K562 (cell line): Measurements from ENCODE around the gene DCP2. TPM values are rescaled to one million over a fixed set of nuclear protein-coding genes. Genes with fewer than 3 reads are reported as not detected.

Experiments used
- ASH1L ChIP-seq: fragments of 450-650 bp; IDR thresholded peaks from 2 replicates; pipeline ENCODE4 v1.6.1; 2018; ENCODE audit warnings: borderline replicate concordance, mild to moderate bottlenecking, low read depth; ENCODE audit not compliant: partially characterized antibody
- CUX1 ChIP-seq: fragments of 200-800 bp; sonication (Bioruptor generic); IDR thresholded peaks from 2 replicates; pipeline ENCODE4 v1.6.1; 2016; ENCODE audit warnings: missing genetic modification characterization, missing compliant biosample characterization
- ETV1 ChIP-seq: fragments of 450-650 bp; conservative IDR thresholded peaks from 2 replicates; pipeline ENCODE4 v1.6.1; 2016; ENCODE audit warnings: missing genetic modification characterization, control low read depth, low read depth, missing compliant biosample characterization
- KDM5B ChIP-seq: fragments of 200-600 bp; sonication (generic); IDR thresholded peaks from 2 replicates; pipeline ENCODE4 v1.6.1; 2012; ENCODE audit warnings: low read depth, mild to moderate bottlenecking, moderate library complexity, low read length, control low read depth, inconsistent platforms; ENCODE audit not compliant: insufficient replicate concordance
- L3MBTL2 ChIP-seq: fragments of 450-650 bp; IDR thresholded peaks from 2 replicates; pipeline ENCODE4 v1.6.1; 2016; ENCODE audit warnings: mild to moderate bottlenecking, moderate library complexity
- PTBP1 ChIP-seq: fragments of 200-400 bp; formaldehyde crosslinking; IDR thresholded peaks from 2 replicates; pipeline ENCODE4 v1.6.1; 2017; ENCODE audit warnings: low read depth, low read length
- SMARCC2 ChIP-seq: fragments of 450-650 bp; IDR thresholded peaks from 2 replicates; pipeline ENCODE4 v1.6.1; 2017; ENCODE audit warnings: antibody characterized with exemption, moderate library complexity, mild to moderate bottlenecking, low read depth
- ZBTB40 ChIP-seq, 2 experiments: fragments of 450-650 bp in 1 of 2; sonication (generic) in 1 of 2; formaldehyde crosslinking in 1 of 2; IDR thresholded peaks; 2 replicates each; pipeline versions ENCODE4 v1.7.1 to v1.9.0; 2016 to 2022; ENCODE audit warnings: inconsistent platforms in 1 of 2, mild to moderate bottlenecking in 1 of 2, missing genetic modification reagents in 1 of 2
- ZNF395 ChIP-seq: fragments of 200-800 bp; sonication (Bioruptor generic); IDR thresholded peaks from 2 replicates; pipeline ENCODE4 v1.6.1; 2017; ENCODE audit warnings: missing genetic modification characterization, missing compliant biosample characterization
- polyA plus RNA-seq, 8 experiments: library from polyadenylated mRNA; depleted of rRNA in 4 of 8; stranded (reverse) in 5 of 8; unstranded in 3 of 8; fragments of >200 nt; fragmentation: Nextera tagmentation in 2 of 8; fragmentation: Illumina TruSeq in 1 of 8; extraction: Ambion mirVana in 2 of 8; extraction: Trizol in 1 of 8; gene quantifications; 2 replicates each; pipeline versions ENCODE4 v1.2.1 to v1.2.3, GENCODE V29; 2011 to 2014; ENCODE audit warnings: inconsistent platforms in 1 of 8, missing spikeins in 1 of 8
- total RNA-seq, 7 experiments: library from RNA; depleted of rRNA in 6 of 7; stranded (reverse); fragments of >200 nt in 6 of 7; fragmentation: Illumina TruSeq in 2 of 7; extraction: Trizol in 2 of 7; gene quantifications; 2 replicates each; pipeline versions ENCODE4 v1.2.1 to v1.2.3, GENCODE V29; 2011 to 2021; ENCODE audit warnings: low replicate concordance in 1 of 7

The DCP2 gene
- total and polyA plus RNA-seq, 9 of the 15 experiments (the other 6 are each of a cell fraction or from before 2014, with no cell fraction given), result 25.9 to 109 (median 46.7) TPM

DNA sequence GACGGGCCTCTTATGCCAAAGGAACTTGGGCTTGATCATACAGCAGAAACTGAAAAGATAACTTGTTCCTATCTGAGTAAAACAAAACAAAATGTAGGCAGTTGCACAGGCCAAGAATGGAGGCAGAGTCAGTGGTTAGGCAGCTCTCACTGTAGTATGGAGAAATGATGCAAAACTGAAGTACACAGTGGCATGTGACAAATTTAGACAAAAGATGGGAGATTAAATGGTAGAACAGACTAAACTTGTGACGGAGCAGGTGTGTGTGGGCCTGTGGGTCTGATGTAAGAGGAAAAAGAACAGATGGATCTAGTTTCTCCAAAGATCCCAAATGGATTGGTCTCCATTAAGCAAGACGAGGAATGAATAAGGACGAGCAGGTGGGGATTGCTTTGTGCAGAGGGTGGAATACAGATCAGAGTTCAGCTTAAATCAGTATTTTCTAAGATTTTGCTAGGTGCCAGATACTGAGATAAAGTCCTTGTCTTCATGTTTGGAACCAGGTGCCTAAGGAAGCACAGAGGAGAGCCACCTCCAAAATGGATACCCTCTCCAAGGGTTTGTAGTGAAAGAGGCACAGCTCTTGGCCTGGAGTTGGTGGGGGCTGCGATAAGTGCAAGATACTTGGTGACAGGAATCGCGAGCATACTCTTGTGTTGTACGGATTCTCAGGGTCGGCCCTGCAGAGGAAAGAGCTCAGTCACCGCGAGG, 722 bp upstream of the DCP2 start (continued):
- TF ChIP-seq ZBTB40 (IDR thresholded peaks at IDR 0.05) (no peak), ZBTB40 (CRISPR knock-in tag; IDR thresholded peaks at IDR 0.05) (no peak), KDM5B (no peak), L3MBTL2 (no peak), ZNF395 (CRISPR knock-in tag) (peak; percentile 59; the same call in 1 of the 2 replicates), PTBP1 (no peak), ASH1L (no peak), SMARCC2 (no peak), CUX1 (CRISPR knock-in tag) (peak; percentile 51; the same call in 1 of the 2 replicates), ETV1 (peak; percentile 40; the same call in 1 of the 2 replicates)
